Glutamatergic neuron (in vitro differentiated cells): ENCODE results near the gene HSP90AB1. TPM values are rescaled to one million over a fixed set of nuclear protein-coding genes. Genes with fewer than 3 reads are reported as not detected.

Experiments
- DNase-seq: peaks from one replicate; pipeline ENCODE4 v3.0.0; 2022
- H3K27ac Mint-ChIP-seq: one replicate; pipeline ENCODE4 v1.8.0; 2020; ENCODE audit warnings: mild to moderate bottlenecking, mixed read lengths, inconsistent platforms; ENCODE audit not compliant: unreplicated experiment
- H3K27me3 Mint-ChIP-seq: one replicate; pipeline ENCODE4 v1.8.0; 2020; ENCODE audit warnings: mild to moderate bottlenecking, moderate library complexity, mixed read lengths, inconsistent platforms; ENCODE audit not compliant: unreplicated experiment
- H3K36me3 Mint-ChIP-seq: one replicate; pipeline ENCODE4 v1.8.0; 2020; ENCODE audit warnings: mild to moderate bottlenecking, mixed read lengths, inconsistent platforms; ENCODE audit not compliant: unreplicated experiment
- H3K4me1 Mint-ChIP-seq: one replicate; pipeline ENCODE4 v1.8.0; 2020; ENCODE audit warnings: mild to moderate bottlenecking, low read depth, mixed read lengths, inconsistent platforms; ENCODE audit not compliant: unreplicated experiment
- H3K4me3 Mint-ChIP-seq: one replicate; pipeline ENCODE4 v1.8.0; 2020; ENCODE audit warnings: mild to moderate bottlenecking, mixed read lengths, inconsistent platforms; ENCODE audit not compliant: unreplicated experiment
- H3K9me3 Mint-ChIP-seq: one replicate; pipeline ENCODE4 v1.8.0; 2020; ENCODE audit warnings: mild to moderate bottlenecking, moderate library complexity, mixed read lengths, inconsistent platforms; ENCODE audit not compliant: unreplicated experiment
- CTCF ChIP-seq: fragments of 200-600 bp; sonication (generic); IDR thresholded peaks from one replicate; pipeline ENCODE4 v1.5.0; 2021; ENCODE audit not compliant: partially characterized antibody, unreplicated experiment
- long read RNA-seq: library from polyadenylated mRNA; unstranded; transcript quantifications from one replicate; pipeline ENCODE4 v2.0.0, GENCODE V29; 2020; ENCODE audit not compliant: unreplicated experiment
- total RNA-seq: library from RNA; stranded (reverse); fragmentation: NEBNext Ultra II Directional; extraction: Animal tissue kit (Norgen Biotek cat#: 25700); gene quantifications from one replicate; pipeline ENCODE4 v1.2.1, GENCODE V29; 2021; ENCODE audit not compliant: unreplicated experiment

The HSP90AB1 gene
- 771 TPM for total RNA-seq
- long read RNA-seq, transcript HSP90AB1-203 (12 exons, 2,572 nt) = major isoform, 1,679 of 2,039 reads
- long read RNA-seq, partial matches to known transcripts = 316 of 2,039 reads
- long read RNA-seq, other reads (novel, unspliced or antisense) = 37 of 2,039 reads

- Mint-ChIP-seq H3K4me1 (peaks cover 27% of the 10 kb centered on the region), H3K27ac (peak within 1 kb of the TSS; percentile 99), H3K36me3 (peaks cover 14% of the 10 kb centered on the region), H3K4me3 (peak within 1 kb of the TSS; percentile 98), H3K27me3 (peaks cover 25% of the 10 kb centered on the region), H3K9me3 (peaks cover 26% of the 10 kb centered on the region)
- peak; percentile 91 for DNase-seq
- no peak for TF ChIP-seq CTCF
These were observed at the start of gene HSP90AB1 for GRCh38 chr6:44246663-44247337. HSP90AB1 (plus strand) TSS chr6:44247101; CDS start chr6:44248630, 1,529 bp downstream.

GRCh38 chr6:44198684-44199083 lies 48.2 kb upstream of the HSP90AB1 start:
- peaks cover 11% of the 10 kb centered on the region for H3K4me1 Mint-ChIP-seq
- no peak for DNase-seq
- H3K36me3 Mint-ChIP-seq = no peaks in the 10 kb centered on the region
- H3K9me3 Mint-ChIP-seq = no peaks in the 10 kb centered on the region
- H3K4me3 Mint-ChIP-seq = no peak overlapping the region
- no peak overlapping the region for H3K27ac Mint-ChIP-seq
- H3K27me3 Mint-ChIP-seq = no peaks in the 10 kb centered on the region
- no peak for TF ChIP-seq CTCF

- Mint-ChIP-seq H3K4me3 (no peak overlapping the region), H3K27me3 (no peaks in the 10 kb centered on the region)
- TF ChIP-seq CTCF = no peak
These were observed 47.0 kb upstream of the HSP90AB1 start for GRCh38 chr6:44199883-44200282.

GRCh38 chr6:44201200-44201599 lies 45.7 kb upstream of the HSP90AB1 start:
- peak overlapping the region; percentile 67 for H3K27ac Mint-ChIP-seq
- H3K4me1 Mint-ChIP-seq = peaks cover 11% of the 10 kb centered on the region
- H3K4me3 Mint-ChIP-seq = no peak overlapping the region
- no peaks in the 10 kb centered on the region for H3K9me3 Mint-ChIP-seq
- H3K36me3 Mint-ChIP-seq = no peaks in the 10 kb centered on the region
- no peak for DNase-seq
- no peaks in the 10 kb centered on the region for H3K27me3 Mint-ChIP-seq
- TF ChIP-seq CTCF = no peak

More at GRCh38 chr6:44199883-44200282, 47.0 kb upstream of the HSP90AB1 start:
- Mint-ChIP-seq H3K9me3 (no peaks in the 10 kb centered on the region), H3K4me1 (peaks cover 11% of the 10 kb centered on the region), H3K36me3 (no peaks in the 10 kb centered on the region), H3K27ac (no peak overlapping the region)
- no peak for DNase-seq

GRCh38 chr6:44201638-44202303 lies 45.1 kb upstream of the HSP90AB1 start:
- no peaks in the 10 kb centered on the region for H3K27me3 Mint-ChIP-seq
- peaks cover 11% of the 10 kb centered on the region for H3K4me1 Mint-ChIP-seq
- H3K4me3 Mint-ChIP-seq = no peak overlapping the region

More at GRCh38 chr6:44201638-44202303, 45.1 kb upstream of the HSP90AB1 start:
- peak overlapping the region; percentile 52 for H3K27ac Mint-ChIP-seq
- H3K36me3 Mint-ChIP-seq = no peaks in the 10 kb centered on the region
- H3K9me3 Mint-ChIP-seq = no peaks in the 10 kb centered on the region
- no peak for DNase-seq
- no peak for TF ChIP-seq CTCF
